Measurements from ENCODE around the gene RGS14. TPM values are rescaled to one million over a fixed set of nuclear protein-coding genes. Genes with fewer than 3 reads are reported as not detected.

Gene RGS14
- total RNA-seq, 1 donor from 2014 or later, result 3.9 TPM

GRCh38 chr5:177387405-177387804 lies 29.7 kb downstream of the RGS14 start:
- peak; percentile 53 for DNase-seq (ENCODE audit: missing footprints)
- ATAC-seq, result no peak
- intact Hi-C loops (cut with DNase I), result loop anchor here (10.0 kb wide), 1 partner anchor 273 kb away; no protein-coding TSS in a partner anchor

GRCh38 chr5:177388521-177389052 lies 30.9 kb downstream of the RGS14 start:
- intact Hi-C loops (cut with DNase I), result loop anchor here (10.0 kb wide), 1 partner anchor 274 kb away; no protein-coding TSS in a partner anchor
- no peak for ATAC-seq
- peak; percentile 18 for DNase-seq (ENCODE audit: missing footprints)

GRCh38 chr5:177389241-177390169 lies 31.8 kb downstream of the RGS14 start:
- DNase-seq (ENCODE audit: missing footprints) (peak; percentile 44), ATAC-seq (peak; percentile 23)
- intact Hi-C loops (cut with DNase I), result loop anchor here (1.0 to 10.0 kb wide), 3 partner anchors 65 to 275 kb away; no protein-coding TSS in a partner anchor

- peak; percentile 83 for ATAC-seq
- peak; percentile 79 for DNase-seq (ENCODE audit: missing footprints)
- intact Hi-C loops (cut with DNase I), result loop anchor here (1.0 kb wide), 2 partner anchors 64 to 110 kb away; no protein-coding TSS in a partner anchor
Observed at GRCh38 chr5:177390363-177391300, 32.9 kb downstream of the RGS14 start.

GRCh38 chr5:177392765-177393164 lies 35.0 kb downstream of the RGS14 start:
- intact Hi-C loops (cut with DNase I), result no loop called here
- no peak for ATAC-seq
- no peak for DNase-seq (ENCODE audit: missing footprints)

- no peak for DNase-seq (ENCODE audit: missing footprints)
- intact Hi-C loops (cut with DNase I), result no loop called here
- ATAC-seq, result no peak
Observed at GRCh38 chr5:177393206-177393765, 35.6 kb downstream of the RGS14 start.

- intact Hi-C loops (cut with DNase I), result no loop called here
- no peak for DNase-seq (ENCODE audit: missing footprints)
- ATAC-seq, result no peak
Observed at GRCh38 chr5:177393990-177394389, 36.3 kb downstream of the RGS14 start.

GRCh38 chr5:177396078-177396477 lies 38.4 kb downstream of the RGS14 start:
- DNase-seq (ENCODE audit: missing footprints), result no peak
- intact Hi-C loops (cut with DNase I), result no loop called here
- ATAC-seq, result no peak

GRCh38 chr5:177396807-177397206 lies 39.1 kb downstream of the RGS14 start:
- intact Hi-C loops (cut with DNase I), result no loop called here
- no peak for ATAC-seq
- no peak for DNase-seq (ENCODE audit: missing footprints)

- DNase-seq (ENCODE audit: missing footprints) (no peak), ATAC-seq (no peak)
- intact Hi-C loops (cut with DNase I), result no loop called here
Observed at GRCh38 chr5:177397875-177398390, 40.2 kb downstream of the RGS14 start.

- DNase-seq (ENCODE audit: missing footprints), result no peak
- intact Hi-C loops (cut with DNase I), result no loop called here
- ATAC-seq, result no peak
Observed at GRCh38 chr5:177399997-177400868, 42.5 kb downstream of the RGS14 start, which contains the start of gene PFN3. TSS of gene PFN3 (minus strand) at chr5:177400661. CDS start at chr5:177400576, 85 bp downstream.

- intact Hi-C loops (cut with DNase I), result no loop called here
- no peak for DNase-seq (ENCODE audit: missing footprints)
- ATAC-seq, result no peak
Observed at GRCh38 chr5:177402271-177403043, 44.7 kb downstream of the RGS14 start.

- intact Hi-C loops (cut with DNase I), result no loop called here
- DNase-seq (ENCODE audit: missing footprints), result no peak
Observed at GRCh38 chr5:177403102-177403791, 45.5 kb downstream of the RGS14 start.

GRCh38 chr5:177403792-177404640 lies 46.3 kb downstream of the RGS14 start:
- intact Hi-C loops (cut with DNase I), result loop anchor here (1.0 to 2.0 kb wide), 2 partner anchors 50 to 97 kb away; no protein-coding TSS in a partner anchor
- peak; percentile 93 for ATAC-seq
- peak; percentile 94 for DNase-seq (ENCODE audit: missing footprints)

More at GRCh38 chr5:177403102-177403791, 45.5 kb downstream of the RGS14 start:
- no peak for ATAC-seq

GRCh38 chr5:177404641-177405179 lies 47.0 kb downstream of the RGS14 start:
- no peak for DNase-seq (ENCODE audit: missing footprints)
- ATAC-seq, result no peak
- intact Hi-C loops (cut with DNase I), result loop anchor here (1.0 to 2.0 kb wide), 2 partner anchors 50 to 96 kb away; no protein-coding TSS in a partner anchor
